Measurements from ENCODE around the gene GNLY.

DNA sequence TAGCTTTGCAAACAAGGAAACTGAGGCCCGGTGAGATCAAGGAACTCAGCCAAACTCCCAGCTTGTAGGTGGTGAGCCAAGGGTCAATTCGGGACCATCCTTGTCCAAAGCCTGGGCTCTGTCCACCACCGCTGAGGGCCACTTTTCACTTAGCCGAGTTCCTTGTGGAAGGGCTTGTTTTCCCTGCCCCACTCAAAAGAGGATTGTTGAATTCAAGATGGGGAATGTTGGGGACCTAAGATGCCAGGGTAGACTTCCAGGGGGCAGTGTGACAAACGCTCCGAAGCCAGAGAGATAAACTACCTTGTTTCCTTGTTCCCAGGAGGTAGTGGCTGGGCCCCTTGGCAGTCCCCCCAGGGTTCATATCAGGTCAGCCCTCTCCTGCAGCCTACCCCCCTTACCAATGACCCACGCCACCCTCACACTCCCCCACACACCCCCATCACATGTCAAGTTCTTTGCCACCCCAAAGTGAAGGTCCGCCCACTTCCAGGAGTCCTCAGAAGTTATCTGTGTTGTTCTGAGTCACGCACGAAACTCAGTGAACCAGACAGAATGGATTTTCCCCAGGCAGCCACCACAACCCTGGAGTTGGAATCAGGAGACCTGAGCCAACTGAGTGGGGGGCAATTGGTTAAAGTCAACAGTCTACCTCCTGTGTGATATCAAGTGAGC lies 49.3 kb downstream of the GNLY start:
- TF ChIP-seq POLR2AphosphoS5 (IDR thresholded peaks at IDR 0.05; ENCODE audit: low read depth, low read length): no peak
- TF ChIP-seq, protein P1, sequence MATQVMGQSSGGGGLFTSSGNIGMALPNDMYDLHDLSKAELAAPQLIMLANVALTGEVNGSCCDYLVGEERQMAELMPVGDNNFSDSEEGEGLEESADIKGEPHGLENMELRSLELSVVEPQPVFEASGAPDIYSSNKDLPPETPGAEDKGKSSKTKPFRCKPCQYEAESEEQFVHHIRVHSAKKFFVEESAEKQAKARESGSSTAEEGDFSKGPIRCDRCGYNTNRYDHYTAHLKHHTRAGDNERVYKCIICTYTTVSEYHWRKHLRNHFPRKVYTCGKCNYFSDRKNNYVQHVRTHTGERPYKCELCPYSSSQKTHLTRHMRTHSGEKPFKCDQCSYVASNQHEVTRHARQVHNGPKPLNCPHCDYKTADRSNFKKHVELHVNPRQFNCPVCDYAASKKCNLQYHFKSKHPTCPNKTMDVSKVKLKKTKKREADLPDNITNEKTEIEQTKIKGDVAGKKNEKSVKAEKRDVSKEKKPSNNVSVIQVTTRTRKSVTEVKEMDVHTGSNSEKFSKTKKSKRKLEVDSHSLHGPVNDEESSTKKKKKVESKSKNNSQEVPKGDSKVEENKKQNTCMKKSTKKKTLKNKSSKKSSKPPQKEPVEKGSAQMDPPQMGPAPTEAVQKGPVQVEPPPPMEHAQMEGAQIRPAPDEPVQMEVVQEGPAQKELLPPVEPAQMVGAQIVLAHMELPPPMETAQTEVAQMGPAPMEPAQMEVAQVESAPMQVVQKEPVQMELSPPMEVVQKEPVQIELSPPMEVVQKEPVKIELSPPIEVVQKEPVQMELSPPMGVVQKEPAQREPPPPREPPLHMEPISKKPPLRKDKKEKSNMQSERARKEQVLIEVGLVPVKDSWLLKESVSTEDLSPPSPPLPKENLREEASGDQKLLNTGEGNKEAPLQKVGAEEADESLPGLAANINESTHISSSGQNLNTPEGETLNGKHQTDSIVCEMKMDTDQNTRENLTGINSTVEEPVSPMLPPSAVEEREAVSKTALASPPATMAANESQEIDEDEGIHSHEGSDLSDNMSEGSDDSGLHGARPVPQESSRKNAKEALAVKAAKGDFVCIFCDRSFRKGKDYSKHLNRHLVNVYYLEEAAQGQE (IDR thresholded peaks at IDR 0.05; ENCODE audit: insufficient read depth in 1 of 2, low read depth in 2 of 2, low read length in 2 of 2): no peak
- no peak for TF ChIP-seq FOXP2 (optimal IDR thresholded peaks at IDR 0.05; ENCODE audit: borderline replicate concordance, extremely low read depth, extremely low read length, insufficient read depth)
- TF ChIP-seq SIN3A (IDR thresholded peaks at IDR 0.05; ENCODE audit: borderline replicate concordance, insufficient read depth, low read length): no peak
- no peak for TF ChIP-seq TAF1 (IDR thresholded peaks at IDR 0.05; ENCODE audit: borderline replicate concordance, insufficient read depth, low read length)
